SK-MEL-5 (cell line): Measurements from ENCODE around the gene UBR3. TPM values are rescaled to one million over a fixed set of nuclear protein-coding genes. Genes with fewer than 3 reads are reported as not detected.

ENCODE experiments used
- DNase-seq: peaks from one replicate; pipeline ENCODE4 v3.0.0-alpha.2; 2016; ENCODE audit warnings: low read depth, low spot score
- in situ Hi-C: cut with HindIII; loops from 2 replicates; pipeline ENCODE4 v1.10.0; 2016; ENCODE audit warnings: low sequenced_read_pairs, high pct_unique_total_duplicates, low pct_unique_long_range_greater_than_20kb
- total RNA-seq: library from RNA; depleted of rRNA; stranded (reverse); fragments of >200 nt; shearing (Covaris generic); gene quantifications from 2 replicates; pipeline ENCODE4 v1.2.3, GENCODE V29; 2014

The UBR3 gene
- total RNA-seq, 1 experiment from 2014 or later: 14.7 TPM

DNA sequence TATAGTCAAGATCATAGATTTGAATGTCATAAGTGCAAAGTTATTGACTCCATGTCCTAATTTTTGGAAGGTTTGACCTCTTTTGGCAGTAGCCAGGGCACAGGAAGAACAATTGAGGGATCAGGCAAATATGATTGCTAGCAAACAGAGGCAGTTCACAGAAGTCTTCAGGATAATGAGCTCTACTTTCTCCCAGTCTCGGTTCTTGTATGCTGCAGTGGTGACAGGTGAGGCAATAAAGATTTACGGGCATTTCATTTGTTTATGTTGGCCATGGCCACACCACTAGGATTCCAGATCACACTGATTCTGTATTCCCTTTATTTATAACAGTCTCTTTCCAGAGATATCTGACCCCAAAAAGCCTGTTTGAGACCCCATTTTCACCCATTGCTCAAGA lies 137.5 kb downstream of the UBR3 start:
- no peak for DNase-seq
- in situ Hi-C loops: no loop called here

DNA sequence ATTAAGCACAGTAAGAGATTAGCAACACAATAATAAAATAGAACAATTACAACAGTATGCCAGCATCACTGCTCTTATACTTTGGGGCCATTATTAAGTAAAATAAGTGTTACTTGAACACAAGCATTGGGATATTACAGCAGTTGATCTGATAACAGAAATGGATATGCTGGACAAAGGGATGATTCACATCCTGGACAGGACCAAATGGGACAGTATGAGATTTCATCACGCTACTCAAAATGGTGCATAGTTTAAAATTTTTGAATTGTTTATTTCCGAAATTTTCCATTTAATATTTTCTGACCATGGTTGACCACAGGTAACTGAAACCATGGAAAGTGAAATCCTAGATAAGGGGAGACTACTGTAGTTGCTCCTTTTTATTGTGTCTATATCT lies 138.2 kb downstream of the UBR3 start:
- in situ Hi-C loops: no loop called here
- DNase-seq: no peak

DNA sequence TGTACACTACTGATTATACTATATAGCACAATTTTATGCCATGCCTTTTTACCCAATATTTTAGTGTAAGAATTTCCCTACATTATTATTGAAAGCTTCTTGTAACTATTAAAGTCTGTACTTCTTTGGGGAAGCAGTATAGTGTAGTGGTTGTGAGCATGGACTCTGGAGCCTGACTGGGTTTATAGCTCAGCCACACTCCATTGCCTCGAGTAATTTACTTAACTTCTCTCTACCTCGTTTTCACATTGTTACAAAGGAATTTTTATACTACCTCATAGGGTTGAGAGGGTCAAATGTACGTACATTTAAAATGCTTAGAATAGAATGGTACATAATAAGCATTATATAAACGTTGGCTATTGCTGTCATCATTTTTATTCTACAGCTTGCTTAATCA lies 139.2 kb downstream of the UBR3 start:
- DNase-seq: no peak
- in situ Hi-C loops: no loop called here

DNA sequence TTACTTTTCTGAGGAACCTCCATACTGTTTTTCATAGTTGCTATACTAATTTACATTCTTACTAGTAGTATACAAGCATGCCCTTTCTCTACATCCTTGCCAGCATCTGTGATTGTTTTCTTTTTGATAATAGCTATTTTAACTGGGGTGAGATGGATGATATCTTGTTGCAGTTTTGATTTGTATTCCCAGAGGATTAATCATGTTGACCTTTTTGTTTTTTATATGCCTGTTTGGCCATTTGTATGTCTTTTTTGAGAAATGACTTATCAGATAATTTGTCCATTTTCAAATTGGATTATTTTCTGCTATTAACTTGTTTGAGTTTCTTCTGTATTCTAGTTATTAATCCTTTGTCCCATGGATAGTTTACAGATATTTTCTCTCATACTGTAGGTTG lies 141.5 kb downstream of the UBR3 start:
- in situ Hi-C loops: no loop called here
- no peak for DNase-seq

DNA sequence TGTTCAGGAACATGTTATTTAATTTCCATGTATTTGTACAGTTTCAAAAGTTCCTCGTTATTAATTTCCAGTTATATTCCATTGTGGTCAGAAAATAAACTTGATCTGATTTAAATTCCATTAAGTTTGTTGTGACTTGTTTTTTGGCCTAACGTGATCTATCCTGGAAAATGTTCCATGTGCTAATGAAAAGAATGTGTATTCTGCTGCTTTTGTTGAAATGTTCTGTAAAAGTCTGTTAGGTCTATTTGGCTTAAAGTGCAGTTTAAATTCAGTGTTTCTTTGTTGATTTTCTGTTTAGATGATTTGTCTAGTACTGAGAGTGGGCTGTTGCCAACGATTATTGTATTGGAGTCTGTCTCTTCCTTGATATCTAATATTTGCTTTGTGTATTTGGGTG lies 148.0 kb downstream of the UBR3 start:
- in situ Hi-C loops: no loop called here

DNA sequence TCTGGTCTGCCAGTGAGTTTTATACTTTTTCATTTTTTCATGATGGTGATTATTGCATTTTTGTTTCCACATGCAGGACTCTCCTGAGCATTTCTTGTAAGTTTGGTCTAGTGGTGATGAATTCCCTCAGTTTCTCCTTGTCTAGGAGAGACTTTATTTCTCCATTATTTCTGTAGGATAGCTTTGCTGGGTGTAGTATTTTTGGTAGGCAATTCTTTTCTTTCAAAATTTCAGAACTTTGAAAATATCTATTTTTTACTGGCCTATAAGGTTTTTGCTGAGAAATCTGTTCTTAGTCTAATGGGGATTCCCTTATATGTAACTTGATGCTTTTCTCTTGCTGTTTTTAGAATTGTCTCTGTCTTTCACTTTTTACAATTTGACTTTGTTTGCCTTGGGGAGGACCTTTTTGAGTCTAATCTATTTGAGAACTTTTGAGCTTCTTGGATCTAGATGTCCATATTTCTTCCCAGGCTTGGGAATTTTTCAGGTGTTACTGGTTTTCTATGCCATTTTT lies 149.1 kb downstream of the UBR3 start:
- in situ Hi-C loops: no loop called here
- no peak for DNase-seq

More for the DNA sequence above, 148.0 kb downstream of the UBR3 start:
- no peak for DNase-seq

DNA sequence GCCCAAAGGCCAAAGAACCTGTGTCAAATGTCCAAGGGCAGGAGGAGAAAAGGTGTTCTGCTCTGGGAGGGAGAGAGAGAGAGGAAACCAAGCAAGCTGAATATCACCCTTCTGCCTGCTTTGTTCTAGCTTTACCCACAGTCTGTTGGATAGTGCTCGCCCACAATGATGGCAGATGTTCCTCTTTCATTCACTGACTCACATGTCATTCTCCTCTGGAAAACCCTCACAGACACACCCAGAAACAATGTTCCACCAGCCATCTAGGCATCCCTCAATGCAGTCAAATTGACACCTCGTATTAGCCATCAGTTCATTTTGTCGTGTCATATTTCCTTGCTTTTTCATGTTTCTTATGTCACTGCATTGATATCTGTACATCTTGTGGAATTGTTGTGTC lies 150.3 kb downstream of the UBR3 start:
- DNase-seq: no peak
- in situ Hi-C loops: no loop called here

DNA sequence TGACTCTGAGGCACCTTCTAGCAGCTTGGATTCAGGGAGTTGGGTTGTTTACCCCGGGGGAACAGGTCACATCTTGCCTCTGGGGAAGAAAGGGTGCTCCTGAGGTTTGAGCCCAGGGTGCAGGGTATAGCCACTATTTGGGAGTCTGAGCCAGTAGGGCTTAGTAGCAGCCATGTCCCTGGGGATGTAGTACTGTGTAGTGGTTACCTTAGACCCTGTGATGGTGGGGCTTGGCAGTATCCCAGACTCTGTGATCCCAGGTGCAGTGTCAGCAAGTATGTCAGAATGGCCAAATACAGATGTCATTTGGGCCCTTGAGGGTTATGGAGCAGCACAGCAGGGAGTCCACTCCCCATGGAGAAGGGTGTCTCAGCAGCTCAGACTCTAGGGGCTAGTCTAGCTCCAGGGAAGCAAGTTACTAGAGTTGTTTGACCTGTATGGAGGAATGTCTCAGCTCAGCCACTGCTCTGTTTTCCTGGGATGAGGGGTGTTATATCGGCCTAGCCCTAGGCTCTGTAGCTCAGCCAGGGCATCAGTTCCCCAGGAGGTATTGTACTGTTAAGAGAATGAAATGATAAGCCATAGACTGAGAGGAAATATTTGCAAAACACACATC lies 151.3 kb downstream of the UBR3 start:
- in situ Hi-C loops: no loop called here
- DNase-seq: no peak

DNA sequence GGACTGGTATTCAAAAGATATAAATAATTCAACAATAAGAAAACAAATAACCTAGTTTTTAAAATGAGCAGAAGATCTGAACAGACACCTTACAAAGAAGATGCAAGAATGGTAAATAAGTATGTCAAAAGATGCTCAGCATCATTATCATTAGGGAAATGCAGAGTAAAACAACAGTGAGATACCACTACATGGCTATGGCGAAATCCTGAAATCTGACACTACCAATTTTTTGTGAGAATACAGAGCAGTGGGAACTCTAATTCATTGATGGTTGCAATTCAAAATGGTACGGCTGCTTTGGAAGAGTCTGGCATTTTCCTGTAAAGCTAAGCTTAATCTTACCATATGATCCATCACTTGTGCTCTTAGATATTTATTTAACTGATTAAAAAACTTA lies 151.8 kb downstream of the UBR3 start:
- in situ Hi-C loops: no loop called here

DNA sequence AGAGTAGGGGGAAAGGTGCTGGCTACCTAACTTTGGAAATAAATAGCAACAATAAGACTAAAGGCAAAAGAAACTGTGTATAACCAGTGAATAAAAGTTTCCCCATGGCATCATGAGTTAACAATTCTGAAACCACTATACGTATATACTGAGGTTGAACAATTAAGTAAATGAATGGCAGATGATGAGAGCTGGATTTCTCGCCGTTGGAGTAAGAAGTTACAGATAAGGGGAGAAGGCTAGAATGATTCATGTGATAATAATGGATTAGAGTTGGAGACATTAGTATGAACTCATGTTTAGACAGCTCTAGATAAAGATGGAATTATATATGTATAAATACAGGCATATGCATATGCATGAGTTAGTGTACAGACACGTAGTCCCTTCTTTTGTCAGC lies 152.7 kb downstream of the UBR3 start:
- in situ Hi-C loops: no loop called here

More for the DNA sequence above, 151.8 kb downstream of the UBR3 start:
- DNase-seq: no peak

DNA sequence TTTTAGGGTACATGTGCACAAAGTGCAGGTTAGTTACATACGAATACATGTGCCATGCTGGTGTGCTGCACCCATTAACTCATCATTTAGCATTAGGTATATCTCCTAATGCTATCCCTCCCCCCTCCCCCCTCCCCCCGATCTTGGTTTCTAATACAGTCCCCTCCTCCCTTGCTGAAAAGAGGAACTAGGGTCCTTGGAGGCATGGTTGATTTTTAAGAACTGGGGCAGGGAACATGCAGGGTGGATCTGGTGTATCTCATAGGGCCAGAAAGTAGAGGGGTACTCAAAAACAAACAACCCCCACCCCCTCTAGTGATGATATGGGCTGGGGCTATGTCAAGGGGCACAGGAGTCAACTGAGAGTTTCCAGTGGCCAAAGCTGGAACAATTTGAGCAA lies 153.4 kb downstream of the UBR3 start:
- no peak for DNase-seq
- in situ Hi-C loops: no loop called here

More for the DNA sequence above, 152.7 kb downstream of the UBR3 start:
- DNase-seq: no peak

DNA sequence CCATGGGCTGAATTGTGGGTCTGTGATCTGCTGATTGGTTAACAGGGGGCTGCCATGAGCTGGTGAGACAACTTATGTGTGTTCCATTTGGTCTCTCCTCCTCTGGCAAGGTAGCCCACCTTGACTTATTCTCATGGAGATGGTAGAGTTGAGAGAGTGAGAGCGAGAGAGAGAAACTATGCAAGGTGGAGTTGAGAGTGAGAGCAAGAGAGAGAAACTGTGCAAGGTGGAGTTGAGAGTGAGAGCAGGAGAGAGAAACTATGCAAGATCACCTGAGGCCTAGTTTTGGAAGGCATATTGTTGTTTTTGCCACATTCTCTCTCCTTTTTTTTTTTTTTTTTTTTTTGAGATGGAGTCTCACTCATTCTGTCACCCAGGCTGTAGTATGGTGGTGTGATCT lies 155.7 kb downstream of the UBR3 start:
- in situ Hi-C loops: no loop called here
- no peak for DNase-seq

DNA sequence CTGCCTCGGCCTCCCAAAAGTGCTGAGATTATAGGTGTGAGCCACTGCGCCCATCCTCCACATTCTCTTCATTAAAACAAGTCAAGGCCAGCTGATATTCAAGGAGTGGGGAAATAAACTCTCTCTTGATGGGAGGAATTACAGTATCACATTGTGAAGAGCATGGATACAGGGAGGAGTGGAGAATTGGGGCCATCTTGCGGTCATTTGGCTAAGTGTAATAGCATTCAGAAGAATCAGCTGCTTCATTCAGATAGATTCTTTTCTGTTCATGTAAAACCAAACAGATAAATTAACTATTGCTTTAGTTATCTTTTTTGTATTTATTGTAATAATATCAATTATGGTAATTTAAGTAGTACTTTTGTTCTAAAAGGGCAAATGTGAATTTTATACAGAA lies 156.3 kb downstream of the UBR3 start:
- in situ Hi-C loops: no loop called here
- peak; percentile 72 for DNase-seq

DNA sequence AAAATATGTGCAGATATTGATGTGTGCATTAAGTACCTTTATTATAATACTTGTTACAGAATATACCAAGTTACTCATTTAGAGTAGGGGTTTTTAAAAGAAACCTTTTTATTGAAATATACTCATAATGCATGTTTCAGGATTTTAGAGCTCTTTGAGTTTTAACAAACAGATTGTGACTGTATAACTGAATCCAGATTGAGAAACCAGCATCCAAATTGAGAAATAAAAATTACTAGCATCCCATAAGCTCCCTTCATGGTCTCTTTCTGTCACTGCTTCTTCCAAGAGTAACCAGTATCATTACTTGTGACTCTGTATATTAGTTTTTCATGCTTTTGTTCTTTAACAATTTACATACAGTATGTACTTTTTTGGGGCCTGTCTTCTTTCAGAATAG lies 156.9 kb downstream of the UBR3 start:
- in situ Hi-C loops: no loop called here
- DNase-seq: no peak

DNA sequence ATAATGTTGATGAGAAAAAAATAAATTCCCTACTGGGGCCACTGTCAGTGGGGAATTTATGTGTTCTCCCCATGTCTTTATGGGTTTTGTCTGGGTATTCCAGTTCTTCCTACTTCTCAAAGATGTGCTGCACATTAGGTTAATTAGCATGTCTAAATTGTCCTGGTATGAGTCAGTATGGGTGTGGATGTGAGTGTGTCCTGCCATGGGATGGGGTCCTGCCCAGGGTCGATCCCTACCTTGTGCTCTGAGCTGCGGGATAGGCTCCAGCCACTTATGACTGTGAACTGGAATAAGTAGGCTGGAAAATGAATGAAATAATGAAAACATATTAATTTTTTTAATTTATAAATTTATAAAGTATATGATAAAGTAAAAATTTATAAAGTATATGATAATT lies 167.5 kb downstream of the UBR3 start:
- in situ Hi-C loops: no loop called here
- no peak for DNase-seq

DNA sequence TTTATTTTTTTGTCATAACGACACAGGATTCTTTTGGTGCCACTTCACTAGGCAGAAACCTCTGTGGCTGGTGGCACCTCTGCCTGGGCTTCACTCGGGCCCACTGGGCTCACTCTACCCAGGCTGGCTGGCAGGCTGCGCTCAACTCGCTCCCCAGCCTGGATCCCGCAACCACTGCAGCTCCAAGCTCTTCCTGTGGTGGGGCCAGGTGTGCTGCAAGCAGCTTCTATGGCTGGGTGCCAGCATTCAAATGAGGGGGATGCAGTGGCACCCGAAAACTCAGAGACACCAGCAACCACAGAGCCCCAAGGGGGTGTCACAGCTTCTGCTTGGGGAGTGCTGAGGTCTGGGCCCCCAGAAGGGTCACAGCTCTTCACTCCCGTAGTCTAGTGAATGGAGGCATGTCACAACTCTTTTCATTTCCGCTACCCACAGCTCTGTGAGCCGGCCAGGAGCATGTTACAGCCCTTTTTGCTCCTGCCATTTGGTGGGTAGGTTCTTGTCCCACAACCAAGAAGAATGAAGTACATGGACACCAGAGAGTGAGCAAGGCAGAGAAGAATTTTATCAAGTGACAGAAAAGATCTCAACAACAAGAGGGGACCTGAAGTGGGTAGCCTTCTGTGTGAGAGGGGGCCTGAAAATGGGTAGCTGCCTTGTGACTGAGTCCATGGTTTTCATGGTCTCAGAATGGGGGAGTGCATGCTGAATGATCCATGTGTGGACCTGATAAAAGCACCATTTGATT lies 170.1 kb downstream of the UBR3 start:
- in situ Hi-C loops: no loop called here
- DNase-seq: no peak

DNA sequence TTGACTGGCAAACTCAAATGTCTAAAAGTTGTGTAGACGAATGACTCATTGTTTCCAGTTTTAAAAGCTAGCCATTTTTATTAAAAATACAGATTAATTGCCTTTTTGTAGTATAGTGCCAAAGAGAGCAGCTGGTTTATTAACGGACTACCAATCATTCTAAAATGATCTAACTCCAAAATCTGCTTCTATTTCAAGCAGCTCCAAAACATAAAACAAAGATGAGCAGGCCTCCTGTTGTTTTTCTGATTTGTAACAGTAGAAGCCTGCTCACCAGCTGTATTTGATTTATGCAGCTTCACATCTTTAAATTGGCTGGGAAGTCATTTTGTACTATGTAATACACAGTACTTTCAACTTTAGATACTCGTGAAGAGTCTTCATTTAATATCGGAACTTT lies 171.8 kb downstream of the UBR3 start:
- in situ Hi-C loops: no loop called here
- no peak for DNase-seq

DNA sequence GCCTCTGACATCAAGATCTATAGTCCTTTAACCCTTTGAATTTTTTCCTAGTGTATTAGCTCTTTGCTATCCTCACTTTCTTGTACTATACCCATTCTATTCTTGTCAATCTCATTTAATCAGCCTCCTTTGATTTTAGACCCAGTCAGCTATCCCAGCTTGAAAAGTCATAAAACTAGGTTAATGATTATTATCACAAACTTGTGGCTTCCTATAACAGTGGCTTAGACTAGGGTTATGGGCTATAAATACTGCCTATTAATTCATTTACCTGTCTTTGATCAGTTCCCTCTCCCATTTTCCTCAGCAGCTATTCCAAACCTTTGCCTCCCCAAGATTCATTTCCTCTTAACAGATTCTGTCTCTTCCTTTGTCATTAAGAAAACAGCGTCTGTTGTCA lies 174.8 kb downstream of the UBR3 start:
- DNase-seq: no peak
- in situ Hi-C loops: no loop called here

DNA sequence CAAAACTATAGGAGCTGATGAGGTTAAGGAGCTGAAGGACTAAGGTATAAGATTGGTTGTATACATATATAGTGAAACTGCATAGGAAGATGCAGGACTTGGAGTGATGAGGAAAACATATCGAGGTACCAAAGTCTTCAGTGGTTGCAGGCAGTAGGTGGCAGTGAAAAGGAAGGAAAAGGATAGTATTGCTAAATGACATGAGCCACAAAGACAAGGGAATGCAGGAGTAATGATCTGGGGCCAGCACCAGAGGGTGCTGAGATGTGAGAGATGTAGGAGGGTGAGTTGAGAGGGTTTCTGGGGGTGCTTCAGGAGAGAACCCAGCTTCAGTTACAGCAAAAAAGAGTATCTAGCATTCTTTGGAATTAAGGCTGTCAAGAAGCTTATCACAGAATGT lies 178.4 kb downstream of the UBR3 start:
- in situ Hi-C loops: no loop called here
- DNase-seq: peak; percentile 47
